ENCODE data around the gene EEF1AKMT3.

Gene EEF1AKMT3

DNA sequence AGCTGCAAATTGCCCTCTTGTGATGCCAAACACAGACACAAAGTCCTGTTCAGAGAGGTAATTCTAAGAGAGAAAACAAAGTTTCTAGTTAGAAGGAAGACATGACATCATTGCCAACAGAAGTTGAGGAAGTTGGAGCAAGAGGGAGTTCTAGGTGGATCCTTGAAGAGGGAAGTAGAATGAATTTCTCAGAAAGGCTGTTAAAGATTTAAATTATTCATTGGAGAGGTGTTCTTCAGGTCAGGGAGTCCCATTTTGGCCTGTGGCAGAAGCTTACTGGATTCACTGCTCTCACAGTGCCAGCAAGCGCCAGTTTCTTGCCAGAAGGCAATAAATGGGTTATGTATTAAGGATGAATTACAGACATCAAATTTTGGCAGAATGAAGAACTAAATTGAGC lies 25.5 kb downstream of the EEF1AKMT3 start:
- TF ChIP-seq, protein P1, sequence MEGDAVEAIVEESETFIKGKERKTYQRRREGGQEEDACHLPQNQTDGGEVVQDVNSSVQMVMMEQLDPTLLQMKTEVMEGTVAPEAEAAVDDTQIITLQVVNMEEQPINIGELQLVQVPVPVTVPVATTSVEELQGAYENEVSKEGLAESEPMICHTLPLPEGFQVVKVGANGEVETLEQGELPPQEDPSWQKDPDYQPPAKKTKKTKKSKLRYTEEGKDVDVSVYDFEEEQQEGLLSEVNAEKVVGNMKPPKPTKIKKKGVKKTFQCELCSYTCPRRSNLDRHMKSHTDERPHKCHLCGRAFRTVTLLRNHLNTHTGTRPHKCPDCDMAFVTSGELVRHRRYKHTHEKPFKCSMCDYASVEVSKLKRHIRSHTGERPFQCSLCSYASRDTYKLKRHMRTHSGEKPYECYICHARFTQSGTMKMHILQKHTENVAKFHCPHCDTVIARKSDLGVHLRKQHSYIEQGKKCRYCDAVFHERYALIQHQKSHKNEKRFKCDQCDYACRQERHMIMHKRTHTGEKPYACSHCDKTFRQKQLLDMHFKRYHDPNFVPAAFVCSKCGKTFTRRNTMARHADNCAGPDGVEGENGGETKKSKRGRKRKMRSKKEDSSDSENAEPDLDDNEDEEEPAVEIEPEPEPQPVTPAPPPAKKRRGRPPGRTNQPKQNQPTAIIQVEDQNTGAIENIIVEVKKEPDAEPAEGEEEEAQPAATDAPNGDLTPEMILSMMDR (IDR thresholded peaks at IDR 0.05; ENCODE audit: insufficient read depth, missing control alignments), result no peak
- no peak for FAIRE-seq
- DNase-seq (ENCODE audit: insufficient read length, low spot score), result no peak

GRCh38 chr12:57800965-57801364 lies 28.6 kb downstream of the EEF1AKMT3 start:
- TF ChIP-seq, protein P1 (IDR thresholded peaks at IDR 0.05; ENCODE audit: insufficient read depth, missing control alignments), result no peak
- no peak for FAIRE-seq
- DNase-seq (ENCODE audit: insufficient read length, low spot score), result no peak

- no peak for DNase-seq (ENCODE audit: insufficient read length, low spot score)
- no peak for FAIRE-seq
- TF ChIP-seq, protein P1 (IDR thresholded peaks at IDR 0.05; ENCODE audit: insufficient read depth, missing control alignments), result no peak
These were observed 30.2 kb downstream of the EEF1AKMT3 start for GRCh38 chr12:57802607-57803006.

DNA sequence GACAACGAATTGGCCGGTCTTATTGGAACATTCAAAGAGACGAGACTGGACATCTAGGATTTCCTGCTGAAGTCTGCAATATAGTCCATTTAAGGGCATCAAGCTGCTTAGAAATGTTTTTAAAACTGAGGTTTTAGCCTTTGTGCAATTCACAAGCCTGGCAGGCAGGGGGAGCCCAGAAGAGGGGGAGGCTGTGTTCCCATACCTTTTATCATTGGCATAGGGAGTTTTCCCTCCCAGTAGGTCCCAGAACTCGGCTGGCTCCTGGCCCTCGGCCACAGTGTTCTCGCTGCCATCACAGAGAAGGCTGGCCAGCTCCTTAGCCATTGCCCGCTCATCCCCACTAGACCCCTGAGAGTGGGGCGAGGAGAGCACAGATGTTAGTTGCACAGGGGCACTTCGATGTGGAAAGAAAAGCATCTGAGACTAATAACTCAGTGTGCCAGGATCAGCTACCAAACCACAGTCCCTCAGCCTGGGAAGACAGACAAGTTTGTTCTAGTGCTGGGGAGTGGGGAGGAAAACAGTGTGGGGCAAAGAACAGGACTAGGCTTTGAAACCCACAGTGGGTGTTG lies 31.0 kb downstream of the EEF1AKMT3 start:
- TF ChIP-seq, protein P1 (IDR thresholded peaks at IDR 0.05; ENCODE audit: insufficient read depth, missing control alignments), result peak; percentile 61
- DNase-seq (ENCODE audit: insufficient read length, low spot score) (no peak), FAIRE-seq (no peak)

GRCh38 chr12:57806677-57807076 lies 34.3 kb downstream of the EEF1AKMT3 start:
- FAIRE-seq, result no peak
- TF ChIP-seq, protein P1 (IDR thresholded peaks at IDR 0.05; ENCODE audit: insufficient read depth, missing control alignments), result no peak
- DNase-seq (ENCODE audit: insufficient read length, low spot score), result no peak

DNA sequence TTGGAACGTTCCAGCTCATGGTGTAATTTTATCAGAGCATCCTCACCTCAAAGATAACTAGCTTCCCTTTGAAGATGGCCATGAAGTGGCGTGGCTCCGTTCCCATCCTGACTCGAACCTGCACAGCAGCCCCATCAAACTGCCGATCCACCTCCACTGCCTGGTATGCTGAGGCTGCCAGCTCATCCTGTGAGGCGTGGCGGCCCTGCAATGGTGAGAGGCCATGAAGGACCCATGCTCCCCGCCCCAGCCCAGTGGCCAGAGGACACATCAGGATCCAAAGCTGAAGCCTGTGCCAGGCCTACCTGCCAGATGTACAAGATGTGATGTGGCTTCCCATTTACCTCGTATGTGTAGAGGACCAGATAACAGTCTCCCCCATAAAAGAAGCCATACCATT lies 34.9 kb downstream of the EEF1AKMT3 start:
- FAIRE-seq, result no peak
- TF ChIP-seq, protein P1 (IDR thresholded peaks at IDR 0.05; ENCODE audit: insufficient read depth, missing control alignments), result no peak
- no peak for DNase-seq (ENCODE audit: insufficient read length, low spot score)

- TF ChIP-seq, protein P1 (IDR thresholded peaks at IDR 0.05; ENCODE audit: insufficient read depth, missing control alignments), result no peak
- DNase-seq (ENCODE audit: insufficient read length, low spot score) (no peak), FAIRE-seq (no peak)
These were observed 35.9 kb downstream of the EEF1AKMT3 start for GRCh38 chr12:57808351-57808750.

All from D721Med (cell line).